IMR-90 (cell line): ENCODE data around the gene HIVEP1.

Experiments
- CHD1 ChIP-seq: IDR thresholded peaks from 2 replicates; pipeline ENCODE4 v1.6.1; 2012; ENCODE audit warnings: low read depth, low read length, improper control_type of control experiment
- CTCF ChIP-seq: conservative IDR thresholded peaks from 2 replicates; pipeline ENCODE4 v1.5.1; 2012; ENCODE audit warnings: mild to moderate bottlenecking, low read depth, low read length, improper control_type of control experiment
- FOS ChIP-seq: fragments of 150-350 bp; IDR thresholded peaks from 2 replicates; pipeline ENCODE4 v1.6.1; 2016; ENCODE audit warnings: low read depth, low read length
- MXI1 ChIP-seq: IDR thresholded peaks from 2 replicates; pipeline ENCODE4 v1.6.1; 2012; ENCODE audit warnings: low read depth, mild to moderate bottlenecking, low read length, moderate library complexity, borderline replicate concordance
- POLR2A ChIP-seq: IDR thresholded peaks from 2 replicates; pipeline ENCODE4 v1.6.1; 2012; ENCODE audit warnings: mild to moderate bottlenecking, low read depth, low read length
- RAD21 ChIP-seq: IDR thresholded peaks from 2 replicates; pipeline ENCODE4 v1.6.1; 2012; ENCODE audit warnings: low read length, improper control_type of control experiment
- SMC3 ChIP-seq: fragments of 150-350 bp; IDR thresholded peaks from 2 replicates; pipeline ENCODE4 v1.6.1; 2016; ENCODE audit warnings: low read depth, mild to moderate bottlenecking, antibody characterized with exemption, low read length, moderate library complexity
- USF2 ChIP-seq: fragments of 150-350 bp; IDR thresholded peaks from 2 replicates; pipeline ENCODE4 v1.6.1; 2017; ENCODE audit warnings: mild to moderate bottlenecking, antibody characterized with exemption, low read length, low read depth

- no peak for TF ChIP-seq CHD1
- no peak for TF ChIP-seq CTCF
- TF ChIP-seq POLR2A, result no peak
- TF ChIP-seq FOS, result no peak
- TF ChIP-seq USF2, result no peak
- TF ChIP-seq MXI1, result no peak
- no peak for TF ChIP-seq RAD21
- no peak for TF ChIP-seq SMC3
Measured at GRCh38 chr6:12189150-12189549, 177.0 kb downstream of the HIVEP1 start.
